ENCODE data around the gene PREB.

The PREB gene

DNA sequence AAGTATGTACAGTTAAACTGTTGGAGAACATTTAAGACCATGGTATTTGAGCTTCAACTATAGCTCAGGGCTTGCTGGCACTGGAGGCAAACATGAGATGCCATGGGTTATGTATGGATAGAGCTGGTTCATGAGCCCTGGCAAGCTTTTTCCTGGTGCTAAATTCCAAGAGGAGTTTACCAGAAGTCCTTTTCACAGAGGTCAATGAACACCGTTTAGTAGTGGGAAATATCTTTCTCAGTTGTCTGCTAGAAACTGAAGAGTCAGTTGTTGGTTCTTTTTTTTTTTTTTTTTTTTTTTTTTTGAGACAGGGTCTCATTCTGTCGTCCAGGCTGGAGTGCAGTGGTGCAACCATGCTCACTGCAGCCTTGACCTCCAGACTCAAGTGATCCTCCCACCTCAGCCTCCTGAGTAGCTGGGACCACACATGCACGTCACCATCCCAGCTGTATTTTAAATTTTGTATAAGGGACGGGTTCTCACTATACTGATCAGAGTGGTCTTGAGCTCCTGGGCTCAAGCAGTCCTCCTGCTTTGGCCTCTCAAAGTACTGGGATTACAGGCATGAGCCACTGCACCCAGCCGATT, 46.5 kb downstream of the PREB start:
- Histone ChIP-seq H3K79me2 (ENCODE audit: control insufficient read depth, low read length) (no peaks in the 10 kb centered on the region), H3K9me3 (ENCODE audit: control insufficient read depth, insufficient read depth, low read length) (no peaks in the 10 kb centered on the region), H4K20me1 (ENCODE audit: control insufficient read depth, insufficient read depth, low read depth, low read length) (no peaks in the 10 kb centered on the region), H3K36me3 (ENCODE audit: control insufficient read depth, low read length) (no peaks in the 10 kb centered on the region), H3K9me2 (replicated peaks; ENCODE audit: control insufficient read depth, low read length) (no peaks in the 10 kb centered on the region), H3K27ac (ENCODE audit: low read depth, low read length) (no peak overlapping the region), H3K4me2 (ENCODE audit: low read length) (peak overlapping the region; percentile 94), H3K4me3 (ENCODE audit: low read length) (peak overlapping the region; percentile 78; the same call in 1 of the 2 replicates), H3F3A (ENCODE audit: control insufficient read depth, insufficient read depth) (no peaks in the 10 kb centered on the region), H3K27me3 (ENCODE audit: control insufficient read depth, low read length) (no peaks in the 10 kb centered on the region), H3K4me1 (ENCODE audit: control insufficient read depth, low read length) (peaks cover 23% of the 10 kb centered on the region)
- TF ChIP-seq, protein P1, sequence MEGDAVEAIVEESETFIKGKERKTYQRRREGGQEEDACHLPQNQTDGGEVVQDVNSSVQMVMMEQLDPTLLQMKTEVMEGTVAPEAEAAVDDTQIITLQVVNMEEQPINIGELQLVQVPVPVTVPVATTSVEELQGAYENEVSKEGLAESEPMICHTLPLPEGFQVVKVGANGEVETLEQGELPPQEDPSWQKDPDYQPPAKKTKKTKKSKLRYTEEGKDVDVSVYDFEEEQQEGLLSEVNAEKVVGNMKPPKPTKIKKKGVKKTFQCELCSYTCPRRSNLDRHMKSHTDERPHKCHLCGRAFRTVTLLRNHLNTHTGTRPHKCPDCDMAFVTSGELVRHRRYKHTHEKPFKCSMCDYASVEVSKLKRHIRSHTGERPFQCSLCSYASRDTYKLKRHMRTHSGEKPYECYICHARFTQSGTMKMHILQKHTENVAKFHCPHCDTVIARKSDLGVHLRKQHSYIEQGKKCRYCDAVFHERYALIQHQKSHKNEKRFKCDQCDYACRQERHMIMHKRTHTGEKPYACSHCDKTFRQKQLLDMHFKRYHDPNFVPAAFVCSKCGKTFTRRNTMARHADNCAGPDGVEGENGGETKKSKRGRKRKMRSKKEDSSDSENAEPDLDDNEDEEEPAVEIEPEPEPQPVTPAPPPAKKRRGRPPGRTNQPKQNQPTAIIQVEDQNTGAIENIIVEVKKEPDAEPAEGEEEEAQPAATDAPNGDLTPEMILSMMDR (IDR thresholded peaks at IDR 0.05; ENCODE audit: low read depth, low read length, poor library complexity, severe bottlenecking), result no peak

DNA sequence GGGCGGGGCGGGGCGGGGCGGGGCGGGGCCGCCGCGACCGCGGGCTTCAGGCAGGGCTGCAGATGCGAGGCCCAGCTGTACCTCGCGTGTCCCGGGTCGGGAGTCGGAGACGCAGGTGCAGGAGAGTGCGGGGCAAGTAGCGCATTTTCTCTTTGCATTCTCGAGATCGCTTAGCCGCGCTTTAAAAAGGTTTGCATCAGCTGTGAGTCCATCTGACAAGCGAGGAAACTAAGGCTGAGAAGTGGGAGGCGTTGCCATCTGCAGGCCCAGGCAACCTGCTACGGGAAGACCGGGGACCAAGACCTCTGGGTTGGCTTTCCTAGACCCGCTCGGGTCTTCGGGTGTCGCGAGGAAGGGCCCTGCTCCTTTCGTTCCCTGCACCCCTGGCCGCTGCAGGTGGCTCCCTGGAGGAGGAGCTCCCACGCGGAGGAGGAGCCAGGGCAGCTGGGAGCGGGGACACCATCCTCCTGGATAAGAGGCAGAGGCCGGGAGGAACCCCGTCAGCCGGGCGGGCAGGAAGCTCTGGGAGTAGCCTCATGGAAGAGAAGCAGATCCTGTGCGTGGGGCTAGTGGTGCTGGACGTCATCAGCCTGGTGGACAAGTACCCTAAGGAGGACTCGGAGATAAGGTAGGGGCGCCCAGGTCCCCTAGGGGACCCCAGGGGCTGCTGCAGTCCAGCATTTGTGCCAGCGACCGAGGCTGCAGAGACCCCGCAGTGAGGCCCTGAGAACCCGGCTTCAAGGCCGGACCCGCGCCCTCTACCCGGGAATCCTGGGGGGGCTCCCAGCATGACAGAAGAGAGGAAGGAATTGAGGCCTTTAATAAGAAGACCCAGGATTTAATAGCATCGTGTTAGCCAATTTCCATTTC, 47.5 kb downstream of the PREB start, which contains the start of gene KHK:
TSS of gene KHK (plus strand) at position 49 of the 870 bp plus-strand sequence. CDS start at position 537, 488 bp downstream.
- no peaks in the 10 kb centered on the region for H3F3A ChIP-seq (ENCODE audit: control insufficient read depth, insufficient read depth)
- H3K79me2 ChIP-seq (ENCODE audit: control insufficient read depth, low read length), result no peaks in the 10 kb centered on the region
- H3K4me1 ChIP-seq (ENCODE audit: control insufficient read depth, low read length), result peaks cover 26% of the 10 kb centered on the region
- peak within 1 kb of the TSS; percentile 70 for H3K27ac ChIP-seq (ENCODE audit: low read depth, low read length)
- no peaks in the 10 kb centered on the region for H3K36me3 ChIP-seq (ENCODE audit: control insufficient read depth, low read length)
- TF ChIP-seq, protein P1 (IDR thresholded peaks at IDR 0.05; ENCODE audit: low read depth, low read length, poor library complexity, severe bottlenecking), result no peak
- TF ChIP-seq EZH2phosphoT487 (IDR thresholded peaks at IDR 0.05; ENCODE audit: borderline replicate concordance, low read length), result no peak
- no peaks in the 10 kb centered on the region for H4K20me1 ChIP-seq (ENCODE audit: control insufficient read depth, insufficient read depth, low read depth, low read length)
- H3K9me2 ChIP-seq (replicated peaks; ENCODE audit: control insufficient read depth, low read length), result no peaks in the 10 kb centered on the region
- peak within 1 kb of the TSS; percentile 86 for H3K4me3 ChIP-seq (ENCODE audit: low read length)
- H3K27me3 ChIP-seq (ENCODE audit: control insufficient read depth, low read length), result no peaks in the 10 kb centered on the region
- H3K9me3 ChIP-seq (ENCODE audit: control insufficient read depth, insufficient read depth, low read length), result no peaks in the 10 kb centered on the region
- H3K4me2 ChIP-seq (ENCODE audit: low read length), result peak within 1 kb of the TSS; percentile 94

DNA sequence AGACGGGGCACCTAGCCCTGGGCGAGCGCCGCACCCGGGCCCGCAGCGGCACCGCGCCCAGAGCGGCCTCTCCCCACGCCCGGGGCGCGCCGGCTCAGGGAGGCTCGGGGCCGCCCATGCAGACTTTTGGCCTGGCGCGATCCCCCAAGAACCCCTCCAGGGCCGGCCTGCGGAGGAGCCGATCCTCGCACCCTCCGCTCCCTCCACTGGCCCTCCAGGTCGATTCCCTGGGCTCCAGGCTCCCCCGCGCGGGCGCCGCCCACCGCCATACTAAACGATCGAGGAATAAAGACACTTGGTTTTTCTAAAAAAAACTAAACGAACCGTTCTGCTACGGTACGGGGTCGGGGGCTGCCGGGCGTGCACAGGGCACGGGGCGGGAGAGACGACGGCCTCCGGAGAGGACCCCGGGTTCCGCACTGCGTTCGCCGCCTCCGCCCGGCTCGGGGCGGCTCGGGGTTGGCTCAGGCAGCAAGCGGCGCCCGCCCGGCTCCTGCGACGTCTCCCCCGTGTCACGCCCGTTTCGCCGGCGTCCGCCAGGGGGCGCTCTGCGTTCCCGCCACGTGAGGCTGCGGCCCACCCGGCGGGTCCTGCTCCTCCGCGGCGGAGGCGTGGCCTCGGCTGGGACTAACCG, 48.2 kb downstream of the PREB start:
- H3K27me3 ChIP-seq (ENCODE audit: control insufficient read depth, low read length), result no peaks in the 10 kb centered on the region
- peak overlapping the region; percentile 86 for H3K4me3 ChIP-seq (ENCODE audit: low read length)
- no peaks in the 10 kb centered on the region for H3K9me2 ChIP-seq (replicated peaks; ENCODE audit: control insufficient read depth, low read length)
- peaks cover 33% of the 10 kb centered on the region for H3K4me1 ChIP-seq (ENCODE audit: control insufficient read depth, low read length)
- no peaks in the 10 kb centered on the region for H3K36me3 ChIP-seq (ENCODE audit: control insufficient read depth, low read length)
- H3K4me2 ChIP-seq (ENCODE audit: low read length), result peak overlapping the region; percentile 79
- H3K9me3 ChIP-seq (ENCODE audit: control insufficient read depth, insufficient read depth, low read length), result no peaks in the 10 kb centered on the region
- no peaks in the 10 kb centered on the region for H3K79me2 ChIP-seq (ENCODE audit: control insufficient read depth, low read length)
- no peaks in the 10 kb centered on the region for H4K20me1 ChIP-seq (ENCODE audit: control insufficient read depth, insufficient read depth, low read depth, low read length)
- TF ChIP-seq EZH2phosphoT487 (IDR thresholded peaks at IDR 0.05; ENCODE audit: borderline replicate concordance, low read length), result no peak
- TF ChIP-seq, protein P1 (IDR thresholded peaks at IDR 0.05; ENCODE audit: low read depth, low read length, poor library complexity, severe bottlenecking), result peak; percentile 61
- H3F3A ChIP-seq (ENCODE audit: control insufficient read depth, insufficient read depth), result no peaks in the 10 kb centered on the region
- H3K27ac ChIP-seq (ENCODE audit: low read depth, low read length), result peak overlapping the region; percentile 49; the same call in 1 of the 2 replicates
